GM12873 (cell line): Measurements from ENCODE around the gene BPIFB3.

ENCODE experiments used
- TF ChIP-seq, protein P1 (sequence below): IDR thresholded peaks from 2 replicates; pipeline ENCODE4 v1.5.1; 2012; ENCODE audit warnings: low read depth, mild to moderate bottlenecking, moderate library complexity, low read length, control low read depth; ENCODE audit not compliant: insufficient read depth; ENCODE audit errors: missing control alignments

BPIFB3 gene

DNA sequence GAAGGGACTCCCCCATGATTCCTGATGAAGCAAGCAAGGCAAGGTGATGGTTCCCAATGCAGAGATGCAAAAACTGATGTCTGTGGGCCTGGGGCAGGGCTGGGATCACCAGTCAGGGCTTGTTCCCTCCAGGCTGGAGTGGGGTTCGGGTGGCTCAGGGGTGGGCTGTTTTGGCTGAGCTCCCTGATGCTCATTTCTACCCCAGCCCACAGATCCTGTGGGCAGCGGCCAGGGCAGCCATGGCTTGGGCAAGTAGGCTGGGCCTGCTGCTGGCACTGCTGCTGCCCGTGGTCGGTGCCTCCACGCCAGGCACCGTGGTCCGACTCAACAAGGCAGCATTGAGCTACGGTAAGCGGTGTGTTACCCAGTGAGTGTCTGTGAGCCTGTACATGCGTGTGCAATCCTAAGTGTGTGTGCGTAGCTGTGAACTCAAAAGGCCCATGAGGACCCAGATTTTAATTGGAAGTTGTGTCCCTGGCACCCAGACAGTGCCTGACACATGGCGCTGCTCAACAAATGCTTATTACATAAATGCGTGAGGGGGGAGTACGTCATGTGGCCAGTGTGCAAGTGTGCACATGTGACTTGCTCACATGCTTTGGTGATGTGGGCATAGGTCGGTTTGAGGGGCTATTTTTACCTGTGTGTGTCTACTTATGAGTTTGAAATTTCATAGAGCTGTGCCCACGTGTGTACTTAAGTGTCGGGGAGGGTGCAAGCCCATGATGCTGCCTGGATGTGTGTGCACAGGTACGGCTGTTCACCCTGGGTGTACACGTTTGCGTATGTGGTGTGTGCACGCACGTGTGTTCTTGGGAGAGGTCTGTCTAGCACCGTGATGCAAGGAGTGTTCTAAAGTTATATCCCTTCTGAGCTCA is 45.1 kb upstream of the BPIFB3 start:
- TF ChIP-seq, protein P1, sequence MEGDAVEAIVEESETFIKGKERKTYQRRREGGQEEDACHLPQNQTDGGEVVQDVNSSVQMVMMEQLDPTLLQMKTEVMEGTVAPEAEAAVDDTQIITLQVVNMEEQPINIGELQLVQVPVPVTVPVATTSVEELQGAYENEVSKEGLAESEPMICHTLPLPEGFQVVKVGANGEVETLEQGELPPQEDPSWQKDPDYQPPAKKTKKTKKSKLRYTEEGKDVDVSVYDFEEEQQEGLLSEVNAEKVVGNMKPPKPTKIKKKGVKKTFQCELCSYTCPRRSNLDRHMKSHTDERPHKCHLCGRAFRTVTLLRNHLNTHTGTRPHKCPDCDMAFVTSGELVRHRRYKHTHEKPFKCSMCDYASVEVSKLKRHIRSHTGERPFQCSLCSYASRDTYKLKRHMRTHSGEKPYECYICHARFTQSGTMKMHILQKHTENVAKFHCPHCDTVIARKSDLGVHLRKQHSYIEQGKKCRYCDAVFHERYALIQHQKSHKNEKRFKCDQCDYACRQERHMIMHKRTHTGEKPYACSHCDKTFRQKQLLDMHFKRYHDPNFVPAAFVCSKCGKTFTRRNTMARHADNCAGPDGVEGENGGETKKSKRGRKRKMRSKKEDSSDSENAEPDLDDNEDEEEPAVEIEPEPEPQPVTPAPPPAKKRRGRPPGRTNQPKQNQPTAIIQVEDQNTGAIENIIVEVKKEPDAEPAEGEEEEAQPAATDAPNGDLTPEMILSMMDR = no peak

DNA sequence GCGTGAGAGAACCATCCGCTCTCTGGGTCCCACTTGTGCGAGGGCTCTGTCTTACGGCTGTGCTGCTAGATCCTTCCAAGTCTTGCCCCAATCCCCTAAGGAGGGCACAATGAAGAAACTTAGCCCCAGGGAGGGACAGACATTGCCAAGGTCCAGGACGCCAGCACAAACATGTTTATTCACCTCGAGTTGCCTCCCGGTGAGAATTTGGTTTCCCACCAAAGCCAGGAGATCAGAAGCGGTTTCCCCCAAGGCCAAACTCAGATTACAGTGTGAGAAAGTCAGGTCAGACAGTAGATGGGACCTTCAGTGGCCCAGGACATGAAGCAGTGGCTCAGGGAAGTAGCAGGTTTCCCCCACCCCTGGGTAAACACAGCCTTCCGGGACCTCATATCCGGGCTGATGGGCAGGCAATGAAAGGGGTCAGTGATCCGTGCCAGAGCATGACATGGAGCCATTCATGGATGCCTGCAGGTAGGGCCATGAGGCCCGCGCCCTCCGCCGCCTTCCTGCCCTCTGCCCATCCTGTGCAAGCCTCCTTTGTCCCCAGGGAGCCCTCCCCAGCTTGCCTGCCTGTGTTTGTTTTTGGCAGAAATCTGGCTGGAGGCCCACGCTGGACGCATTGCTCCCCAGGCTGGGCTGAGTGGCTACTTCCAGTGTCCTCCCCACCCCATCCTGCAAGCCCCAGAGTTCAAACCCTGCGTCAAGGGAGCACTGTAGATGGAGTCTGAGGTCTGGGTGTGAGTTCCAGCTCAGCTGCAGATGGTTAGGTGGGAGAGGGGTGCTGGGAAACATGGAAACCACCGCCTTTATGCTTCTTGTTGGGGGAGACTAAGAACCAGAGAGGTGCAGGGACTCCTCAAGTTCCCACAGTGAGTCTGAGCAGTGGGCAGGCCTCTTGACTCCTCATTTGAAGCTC is 44.2 kb upstream of the BPIFB3 start:
- TF ChIP-seq, protein P1 = no peak

DNA sequence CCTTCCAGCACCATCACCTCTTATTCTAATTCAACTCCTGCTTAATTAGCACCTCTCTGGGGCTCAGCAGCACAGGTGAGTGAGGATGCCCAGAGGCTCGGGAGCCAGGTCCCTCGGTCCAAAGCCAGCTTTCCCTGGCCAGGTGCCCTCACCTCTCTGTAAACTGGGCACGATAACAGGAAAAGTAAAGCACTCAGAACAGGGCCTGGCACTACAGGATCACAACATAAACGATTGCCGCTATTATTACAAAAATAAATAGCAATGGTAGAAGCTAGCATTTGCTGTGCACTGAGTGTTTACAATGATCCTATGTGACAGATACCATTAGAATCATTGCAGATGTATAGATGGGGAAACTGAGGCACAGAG is 43.6 kb upstream of the BPIFB3 start:
- TF ChIP-seq, protein P1 = no peak

DNA sequence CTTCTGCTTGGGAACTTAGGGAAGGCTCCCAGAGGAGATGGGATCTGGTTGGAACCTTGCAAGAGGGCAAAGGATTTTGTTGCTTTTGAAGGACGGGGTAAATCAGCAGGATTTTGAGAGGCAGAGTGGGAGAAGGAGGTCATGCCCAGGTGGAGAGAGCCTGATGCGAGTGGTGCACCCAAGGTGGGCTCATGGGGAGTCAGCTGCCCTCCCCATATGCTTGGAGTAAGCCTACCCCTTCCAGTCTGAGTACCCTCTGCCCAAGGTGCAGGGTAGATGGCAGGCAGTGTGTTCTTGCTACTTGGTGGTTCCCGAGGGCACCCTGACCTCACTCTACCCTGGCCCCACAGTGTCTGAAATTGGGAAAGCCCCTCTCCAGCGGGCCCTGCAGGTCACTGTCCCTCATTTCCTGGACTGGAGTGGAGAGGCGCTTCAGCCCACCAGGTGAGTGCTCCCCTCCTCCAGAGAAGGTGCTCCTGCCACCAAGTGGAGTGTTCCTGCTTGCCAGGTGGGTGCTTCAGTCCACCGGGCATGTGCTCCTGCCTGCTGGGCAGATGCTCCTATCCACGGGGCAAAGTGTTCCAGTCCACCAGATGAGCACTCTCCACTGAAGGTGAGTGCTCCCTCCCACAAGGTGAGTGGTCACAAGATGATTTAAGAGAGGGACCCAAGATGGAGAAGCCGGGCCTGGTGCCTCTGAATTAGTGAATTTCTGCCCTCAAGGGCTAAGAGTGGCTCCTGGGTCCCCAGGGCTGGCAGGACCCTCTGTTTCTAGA is 42.8 kb upstream of the BPIFB3 start:
- TF ChIP-seq, protein P1 = no peak

DNA sequence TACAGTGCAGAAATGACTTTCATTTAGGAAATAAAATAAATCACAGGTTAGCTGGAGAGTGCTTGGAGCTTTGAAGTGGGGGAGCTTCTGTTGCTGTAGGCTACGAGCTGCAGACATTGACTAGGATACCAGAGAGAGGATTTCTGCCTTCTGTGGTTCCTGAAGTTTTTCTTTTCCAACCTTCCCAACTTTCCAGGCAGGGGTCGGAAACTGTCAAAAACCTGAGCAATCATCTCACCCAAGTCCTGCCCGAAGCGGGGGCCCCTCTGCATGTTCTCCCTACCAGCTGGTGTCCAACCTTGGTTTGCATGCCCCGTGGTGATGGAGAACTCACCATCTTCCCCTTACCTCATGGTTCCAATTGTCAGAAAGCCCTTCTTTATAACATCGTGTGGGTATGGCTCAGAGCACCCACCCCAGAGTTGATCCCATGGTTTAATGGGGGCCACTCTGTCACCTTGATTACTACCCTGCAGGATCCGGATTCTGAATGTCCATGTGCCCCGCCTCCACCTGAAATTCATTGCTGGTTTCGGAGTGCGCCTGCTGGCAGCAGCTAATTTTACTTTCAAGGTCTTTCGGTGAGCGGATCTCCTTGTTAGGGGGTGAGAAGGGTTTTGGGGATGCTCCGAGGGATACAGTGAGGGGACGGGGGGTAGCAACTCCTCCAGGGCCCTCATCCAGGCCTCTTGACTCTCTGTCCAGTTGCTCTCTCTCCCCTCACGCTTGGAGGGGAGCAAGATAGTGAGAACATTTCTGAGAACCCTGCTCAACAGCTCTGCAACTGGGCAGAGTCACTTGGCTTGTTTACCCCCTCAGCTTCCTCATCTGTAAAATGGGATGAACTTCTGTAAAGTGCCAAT is 41.1 kb upstream of the BPIFB3 start:
- TF ChIP-seq, protein P1 = no peak

DNA sequence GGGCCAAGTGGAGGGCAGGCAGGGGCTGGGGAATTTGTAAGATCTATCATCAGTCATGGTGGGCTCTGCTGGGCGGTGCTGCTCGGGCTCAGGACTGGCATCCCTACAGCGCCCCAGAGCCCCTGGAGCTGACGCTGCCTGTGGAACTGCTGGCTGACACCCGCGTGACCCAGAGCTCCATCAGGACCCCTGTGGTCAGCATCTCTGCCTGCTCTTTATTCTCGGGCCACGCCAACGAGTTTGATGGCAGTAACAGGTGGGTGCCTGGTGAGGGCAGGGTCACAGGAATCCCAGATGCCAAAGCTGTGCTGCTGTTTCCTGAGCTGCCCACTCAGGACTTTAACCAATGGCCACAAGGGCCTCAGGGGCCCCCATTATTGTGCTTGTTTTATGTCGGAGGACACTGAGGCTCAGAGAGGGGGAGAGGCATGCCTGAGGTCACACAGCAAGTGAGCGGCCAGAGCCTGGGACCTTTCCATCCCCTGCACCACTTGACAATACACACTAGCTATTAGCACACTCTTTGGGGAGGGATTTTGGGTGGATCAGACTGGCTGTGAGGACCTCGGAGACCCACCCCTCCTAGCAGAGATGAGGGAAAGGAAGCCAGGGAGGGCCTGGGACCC is 39.9 kb upstream of the BPIFB3 start:
- TF ChIP-seq, protein P1 = no peak
